ENCODE data around the gene GNA12.

- TF ChIP-seq CTCF (conservative IDR thresholded peaks at IDR 0.05; ENCODE audit: low read depth, low read length) (no peak), POLR2A (IDR thresholded peaks at IDR 0.05; ENCODE audit: low read depth, low read length) (no peak), RFX5 (IDR thresholded peaks at IDR 0.05; ENCODE audit: low read depth, low read length) (no peak), SMC3 (IDR thresholded peaks at IDR 0.05; ENCODE audit: low read depth, low read length) (no peak), MXI1 (IDR thresholded peaks at IDR 0.05; ENCODE audit: borderline replicate concordance, low read depth, low read length) (no peak), USF2 (IDR thresholded peaks at IDR 0.05; ENCODE audit: low read depth, low read length) (no peak), CEBPB (IDR thresholded peaks at IDR 0.05; ENCODE audit: low read depth, low read length) (no peak)
Observed at GRCh38 chr7:2884161-2884560, 40.1 kb upstream of the GNA12 start.

All from IMR-90 (cell line).